D721Med (cell line): ENCODE measurements around the gene DLGAP1.
A peak's percentile ranks its signal among the peaks of the same experiment; 100 is the strongest.
"Not testable (repeated sequence)": the region's sequence is repeated elsewhere in the genome, so short reads cannot be mapped to it uniquely, and the experiment has no call there.

ENCODE experiments used
- DNase-seq: peaks from one replicate; pipeline ENCODE4 v3.0.0; 2011; ENCODE audit warnings: low spot score; ENCODE audit not compliant: insufficient read length
- FAIRE-seq: peaks from 2 replicates; lab custom pipeline; 2011; peaks lifted over from hg19 to GRCh38; lab: Jason Lieb, UNC
- CTCF ChIP-seq: IDR thresholded peaks from 2 replicates; pipeline ENCODE4 v1.5.1; 2012; ENCODE audit warnings: mild to moderate bottlenecking, control low read depth; ENCODE audit not compliant: insufficient read depth; ENCODE audit errors: missing control alignments

The DLGAP1 gene

GRCh38 chr18:4060427-4061281 lies 394.5 kb downstream of the DLGAP1 start:
- TF ChIP-seq CTCF, result no peak
- DNase-seq (no peak), FAIRE-seq (peak; percentile 35)

- FAIRE-seq (no peak), DNase-seq (no peak)
- no peak for TF ChIP-seq CTCF
These were observed 396.9 kb downstream of the DLGAP1 start for GRCh38 chr18:4058179-4058578.

GRCh38 chr18:4040391-4041092 lies 414.6 kb downstream of the DLGAP1 start:
- no peak for TF ChIP-seq CTCF
- FAIRE-seq, result peak; percentile 41
- no peak for DNase-seq

- FAIRE-seq (peak; percentile 88), DNase-seq (no peak)
These were observed 419.6 kb downstream of the DLGAP1 start for GRCh38 chr18:4035521-4035920.

GRCh38 chr18:4034815-4035214 lies 420.3 kb downstream of the DLGAP1 start:
- not testable (repeated sequence) for FAIRE-seq, DNase-seq

More at GRCh38 chr18:4035521-4035920, 419.6 kb downstream of the DLGAP1 start:
- no peak for TF ChIP-seq CTCF

GRCh38 chr18:4026542-4026941 lies 428.6 kb downstream of the DLGAP1 start:
- DNase-seq (no peak), FAIRE-seq (peak; percentile 41)
- TF ChIP-seq CTCF, result no peak

GRCh38 chr18:4024702-4025101 lies 430.4 kb downstream of the DLGAP1 start:
- DNase-seq, result no peak
- FAIRE-seq, result no peak
- TF ChIP-seq CTCF, result no peak

GRCh38 chr18:4022749-4023148 lies 432.4 kb downstream of the DLGAP1 start:
- not testable (repeated sequence) for DNase-seq, FAIRE-seq
